ENCODE measurements around the gene RBM14. TPM values are rescaled to one million over a fixed set of nuclear protein-coding genes. Genes with fewer than 3 reads are reported as not detected.

The RBM14 gene
- polyA plus RNA-seq, 3 donors: 21.9 to 46.7 (median 42.6) TPM

- Histone ChIP-seq H4K20me1 (ENCODE audit: insufficient read depth, low read length) (peaks cover 27% of the 10 kb centered on the region), H3K27me3 (ENCODE audit: control insufficient read depth in 2 of 2, insufficient read depth in 2 of 2, low read length in 2 of 2) (no peaks in the 10 kb centered on the region), H3K36me3 (replicated peaks in 1 of 2; ENCODE audit: control insufficient read depth in 1 of 2, insufficient read depth in 2 of 2, low read length in 2 of 2) (peaks cover 29 to 54% of the 10 kb centered on the region in 2 donors), H3K4me3 (replicated peaks in 1 of 3; ENCODE audit: low read depth in 2 of 3, low read length in 3 of 3) (no peak overlapping the region), H3K9me3 (replicated peaks in 1 of 2; ENCODE audit: control insufficient read depth in 1 of 2, insufficient read depth in 1 of 2, low read length in 2 of 2) (no peaks in the 10 kb centered on the region), H3K4me2 (replicated peaks; ENCODE audit: extremely low read depth, low read length, poor library complexity, severe bottlenecking) (no peak overlapping the region), H3K4me1 (ENCODE audit: control insufficient read depth in 1 of 2, insufficient read depth in 2 of 2, low read length in 2 of 2) (peaks cover under 1 to 7% of the 10 kb centered on the region in 2 donors), H3K27ac (ENCODE audit: low read depth in 1 of 2, low read length in 2 of 2) (no peak overlapping the region), H3K79me2 (ENCODE audit: insufficient read depth, low read length) (peaks cover 84% of the 10 kb centered on the region), H2AFZ (ENCODE audit: insufficient read depth, low read depth, low read length, poor library complexity, severe bottlenecking) (no peak overlapping the region), H3K9ac (ENCODE audit: insufficient read depth, low read length, poor library complexity, severe bottlenecking) (no peak overlapping the region)
- peaks cover 8% of the 10 kb centered on the region for H3K4me1 Mint-ChIP-seq
- no peaks in the 10 kb centered on the region for H3K9me3 Mint-ChIP-seq
- H3K4me3 Mint-ChIP-seq: no peak overlapping the region
- no peak for DNase-seq
- 100% methylated on average over 1 of the region's 5 CpGs for WGBS (ENCODE audit: insufficient coverage)
- H3K27me3 Mint-ChIP-seq (ENCODE audit: low read depth in 3 of 3): no peaks in the 10 kb centered on the region
- peaks cover 27 to 43% of the 10 kb centered on the region in 2 donors for H3K36me3 Mint-ChIP-seq
- TF ChIP-seq CTCF (IDR thresholded peaks at IDR 0.05): no peak
- intact Hi-C loops (cut with micrococcal nuclease): loop anchor here in 1 of 2 donors (10.0 kb wide), 1 partner anchor 236 kb away; the partner anchor contains the start of gene MRPL11
- H3K27ac Mint-ChIP-seq: peak overlapping the region in 2 of 7 donors; percentile 5 to 12
These were observed 54.4 kb downstream of the RBM14 start for GRCh38 chr11:66670816-66671215.

DNA sequence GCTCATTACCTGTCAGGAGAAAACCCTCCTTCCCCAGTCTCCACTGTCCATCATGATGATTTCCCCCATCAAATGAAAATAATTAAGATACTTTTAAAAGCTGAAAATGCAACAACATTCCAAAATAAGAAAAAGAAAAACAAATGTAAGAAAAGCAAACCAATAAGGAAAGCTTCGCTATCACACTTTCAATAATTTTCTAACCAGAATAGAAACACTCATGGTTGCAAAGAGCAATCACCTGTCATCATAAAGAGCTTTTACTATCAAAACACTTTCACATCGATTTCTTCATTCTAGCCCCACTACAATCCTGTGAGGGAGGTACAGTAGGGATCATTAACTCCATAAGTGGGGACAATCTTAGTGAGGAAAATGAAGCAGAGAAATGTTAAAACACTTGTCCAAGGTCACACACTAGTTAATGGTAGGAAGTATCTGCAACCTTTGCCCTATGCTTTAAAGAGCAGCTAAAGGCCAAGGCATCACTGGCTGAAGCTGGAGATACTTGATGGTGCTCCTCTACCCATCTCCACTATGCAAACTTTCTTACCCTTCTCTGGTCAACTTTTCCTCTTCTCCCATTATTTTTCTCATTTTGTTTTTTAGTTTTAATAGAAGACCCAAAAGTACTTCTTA lies 58.7 kb downstream of the RBM14 start:
- Histone ChIP-seq H3K4me2 (replicated peaks; ENCODE audit: extremely low read depth, low read length, poor library complexity, severe bottlenecking) (no peak overlapping the region), H3K4me1 (ENCODE audit: control insufficient read depth in 1 of 2, insufficient read depth in 2 of 2, low read length in 2 of 2) (peaks cover 18 to 26% of the 10 kb centered on the region in 2 donors), H3K4me3 (replicated peaks in 1 of 3; ENCODE audit: low read depth in 2 of 3, low read length in 3 of 3) (no peak overlapping the region), H3K9me3 (replicated peaks in 1 of 2; ENCODE audit: control insufficient read depth in 1 of 2, insufficient read depth in 1 of 2, low read length in 2 of 2) (no peaks in the 10 kb centered on the region), H2AFZ (ENCODE audit: insufficient read depth, low read depth, low read length, poor library complexity, severe bottlenecking) (no peak overlapping the region), H3K36me3 (replicated peaks in 1 of 2; ENCODE audit: control insufficient read depth in 1 of 2, insufficient read depth in 2 of 2, low read length in 2 of 2) (peaks cover 5 to 11% of the 10 kb centered on the region in 2 donors), H3K27me3 (ENCODE audit: control insufficient read depth in 2 of 2, insufficient read depth in 2 of 2, low read length in 2 of 2) (no peaks in the 10 kb centered on the region), H3K27ac (ENCODE audit: low read depth in 1 of 2, low read length in 2 of 2) (peak overlapping the region in 1 of 2 donors; percentile 3), H3K9ac (ENCODE audit: insufficient read depth, low read length, poor library complexity, severe bottlenecking) (no peak overlapping the region), H3K79me2 (ENCODE audit: insufficient read depth, low read length) (peaks cover 71% of the 10 kb centered on the region), H4K20me1 (ENCODE audit: insufficient read depth, low read length) (peaks cover 7% of the 10 kb centered on the region)
- no peaks in the 10 kb centered on the region for H3K9me3 Mint-ChIP-seq
- WGBS (ENCODE audit: insufficient coverage): no CpG with 5 or more reads among the region's 2 CpGs
- peak overlapping the region in 1 of 7 donors; percentile 11 for H3K27ac Mint-ChIP-seq
- DNase-seq: no peak
- H3K27me3 Mint-ChIP-seq (ENCODE audit: low read depth in 3 of 3): no peaks in the 10 kb centered on the region
- peaks cover 0 to 6% of the 10 kb centered on the region in 2 donors for H3K36me3 Mint-ChIP-seq
- intact Hi-C loops (cut with micrococcal nuclease): loop anchor here (5.0 to 10.0 kb wide), 4 partner anchors 38 to 240 kb away; partner anchors contain the start of genes CCDC87 (in 1 of the 2), CCS (in 1 of the 2), MRPL11 (in 1 of the 2) and RBM4 (in 1 of the 2)
- TF ChIP-seq CTCF (IDR thresholded peaks at IDR 0.05): no peak
- peaks cover 27% of the 10 kb centered on the region for H3K4me1 Mint-ChIP-seq
- H3K4me3 Mint-ChIP-seq: no peak overlapping the region

Measured in CD14-positive monocyte (primary cell).